HG02763 (cell line): ENCODE measurements around the gene WNT5B.

Source experiments
- ATAC-seq: cut with Tn5 transposase; IDR thresholded peaks from one replicate; pipeline ENCODE4 v1.9.1; 2021; ENCODE audit warnings: mild to moderate bottlenecking, moderate library complexity; ENCODE audit not compliant: unreplicated experiment

WNT5B gene

GRCh38 chr12:1647285-1647669, 18.2 kb downstream of the WNT5B start:
- ATAC-seq = no peak

- ATAC-seq = no peak
Measured at GRCh38 chr12:1650260-1650977, 21.4 kb downstream of the WNT5B start.

GRCh38 chr12:1650978-1651361, 21.9 kb downstream of the WNT5B start:
- ATAC-seq = no peak

GRCh38 chr12:1651946-1652345, 22.9 kb downstream of the WNT5B start:
- ATAC-seq = no peak

GRCh38 chr12:1655225-1655788, 26.3 kb downstream of the WNT5B start:
- no peak for ATAC-seq

- ATAC-seq = no peak
Measured at GRCh38 chr12:1656902-1657301, 27.9 kb downstream of the WNT5B start.

- ATAC-seq = no peak
Measured at GRCh38 chr12:1657688-1658087, 28.7 kb downstream of the WNT5B start.

- no peak for ATAC-seq
Measured at GRCh38 chr12:1660304-1661187, 31.5 kb downstream of the WNT5B start.

GRCh38 chr12:1661553-1662335, 32.7 kb downstream of the WNT5B start:
- peak; percentile 59 for ATAC-seq

- no peak for ATAC-seq
Measured at GRCh38 chr12:1662761-1663439, 33.9 kb downstream of the WNT5B start.

- ATAC-seq = no peak
Measured at GRCh38 chr12:1663440-1664132, 34.6 kb downstream of the WNT5B start.

- no peak for ATAC-seq
Measured at GRCh38 chr12:1665366-1665765, 36.3 kb downstream of the WNT5B start.

GRCh38 chr12:1666215-1666614, 37.2 kb downstream of the WNT5B start:
- ATAC-seq = no peak

- ATAC-seq = no peak
Measured at GRCh38 chr12:1666685-1667162, 37.7 kb downstream of the WNT5B start.

- no peak for ATAC-seq
Measured at GRCh38 chr12:1668833-1669543, 40.0 kb downstream of the WNT5B start.

- ATAC-seq = no peak
Measured at GRCh38 chr12:1670358-1671268, 41.6 kb downstream of the WNT5B start.

GRCh38 chr12:1676043-1676442, 47.0 kb downstream of the WNT5B start:
- ATAC-seq = no peak
